Lower lobe of right lung (tissue), 2 donors: Measurements from ENCODE around the gene PPP6R1. TPM values are rescaled to one million over a fixed set of nuclear protein-coding genes. Genes with fewer than 3 reads are reported as not detected.
A peak's percentile ranks its signal among the peaks of the same experiment; 100 is the strongest.

Source experiments
- ATAC-seq, 2 donors: fragments of 200-7000 bp; cut with Tn5 transposase; one replicate each; pipeline ENCODE4 v1.9.1; 2020 to 2022; ENCODE audit warnings: mild to moderate bottlenecking in 2 of 2, moderate library complexity in 2 of 2
- DNase-seq: peaks from one replicate; pipeline ENCODE4 v3.0.0-alpha.2; 2020
- H3K27ac ChIP-seq: fragments of 200-600 bp; one replicate; pipeline ENCODE4 v1.8.0; 2022
- H3K27me3 ChIP-seq: fragments of 200-600 bp; one replicate; pipeline ENCODE4 v1.8.0; 2022; ENCODE audit warnings: low read depth
- H3K36me3 ChIP-seq: fragments of 200-600 bp; one replicate; pipeline ENCODE4 v1.8.0; 2022; ENCODE audit warnings: mild to moderate bottlenecking
- H3K4me1 ChIP-seq: fragments of 200-600 bp; one replicate; pipeline ENCODE4 v1.8.0; 2022
- H3K4me3 ChIP-seq: fragments of 200-600 bp; one replicate; pipeline ENCODE4 v1.8.0; 2022; ENCODE audit warnings: mild to moderate bottlenecking
- H3K9me3 ChIP-seq: fragments of 200-600 bp; one replicate; pipeline ENCODE4 v1.8.0; 2022
- intact Hi-C: fragments of 100-400 bp; cut with DNase I; formaldehyde crosslinking; loops from one replicate; pipeline ENCODE4 v1.11.0; 2022
- total RNA-seq: library from RNA; stranded (reverse); fragmentation: NEBNext Ultra II Directional; extraction: Animal tissue kit (Norgen Biotek cat#: 25700); gene quantifications from one replicate; pipeline ENCODE4 v1.2.1, GENCODE V29; 2021
- TF ChIP-seq, protein P1 (sequence below): fragments of 200-600 bp; IDR thresholded peaks from one replicate; pipeline ENCODE4 v1.8.0; 2022; ENCODE audit warnings: antibody characterized with exemption, mild to moderate bottlenecking
- donor health status: DM: no; HTN: yes; CAD: no; lungs with severe emphysema.

Gene PPP6R1
- total RNA-seq, 1 donor from 2014 or later, result 69.1 TPM

DNA sequence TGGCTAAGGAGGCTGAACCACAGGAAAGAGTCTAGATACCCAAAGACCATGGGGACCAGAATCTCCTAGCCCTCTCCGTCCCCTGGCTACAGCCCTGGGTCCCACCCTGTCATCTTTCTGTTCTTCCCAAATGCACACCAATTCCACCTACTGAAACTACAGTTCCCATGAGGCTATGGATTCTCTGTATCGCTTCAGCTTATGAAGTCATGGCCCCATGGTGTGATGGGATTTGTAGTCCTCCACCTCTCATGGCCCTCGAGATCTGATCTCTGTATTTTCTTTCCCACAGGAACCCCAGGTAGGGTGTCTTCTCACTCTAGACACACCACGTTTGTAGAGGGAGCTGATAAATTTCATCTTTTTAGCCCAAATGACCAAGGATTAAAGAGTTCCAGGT lies 61.3 kb downstream of the PPP6R1 start:
- Histone ChIP-seq H3K27me3 (peaks cover 14% of the 10 kb centered on the region), H3K4me3 (no peak overlapping the region), H3K27ac (no peak overlapping the region), H3K4me1 (no peaks in the 10 kb centered on the region), H3K9me3 (no peaks in the 10 kb centered on the region), H3K36me3 (no peaks in the 10 kb centered on the region)
- no peak for ATAC-seq
- DNase-seq, result no peak
- TF ChIP-seq, protein P1, sequence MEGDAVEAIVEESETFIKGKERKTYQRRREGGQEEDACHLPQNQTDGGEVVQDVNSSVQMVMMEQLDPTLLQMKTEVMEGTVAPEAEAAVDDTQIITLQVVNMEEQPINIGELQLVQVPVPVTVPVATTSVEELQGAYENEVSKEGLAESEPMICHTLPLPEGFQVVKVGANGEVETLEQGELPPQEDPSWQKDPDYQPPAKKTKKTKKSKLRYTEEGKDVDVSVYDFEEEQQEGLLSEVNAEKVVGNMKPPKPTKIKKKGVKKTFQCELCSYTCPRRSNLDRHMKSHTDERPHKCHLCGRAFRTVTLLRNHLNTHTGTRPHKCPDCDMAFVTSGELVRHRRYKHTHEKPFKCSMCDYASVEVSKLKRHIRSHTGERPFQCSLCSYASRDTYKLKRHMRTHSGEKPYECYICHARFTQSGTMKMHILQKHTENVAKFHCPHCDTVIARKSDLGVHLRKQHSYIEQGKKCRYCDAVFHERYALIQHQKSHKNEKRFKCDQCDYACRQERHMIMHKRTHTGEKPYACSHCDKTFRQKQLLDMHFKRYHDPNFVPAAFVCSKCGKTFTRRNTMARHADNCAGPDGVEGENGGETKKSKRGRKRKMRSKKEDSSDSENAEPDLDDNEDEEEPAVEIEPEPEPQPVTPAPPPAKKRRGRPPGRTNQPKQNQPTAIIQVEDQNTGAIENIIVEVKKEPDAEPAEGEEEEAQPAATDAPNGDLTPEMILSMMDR, result no peak
- intact Hi-C loops, result no loop called here

DNA sequence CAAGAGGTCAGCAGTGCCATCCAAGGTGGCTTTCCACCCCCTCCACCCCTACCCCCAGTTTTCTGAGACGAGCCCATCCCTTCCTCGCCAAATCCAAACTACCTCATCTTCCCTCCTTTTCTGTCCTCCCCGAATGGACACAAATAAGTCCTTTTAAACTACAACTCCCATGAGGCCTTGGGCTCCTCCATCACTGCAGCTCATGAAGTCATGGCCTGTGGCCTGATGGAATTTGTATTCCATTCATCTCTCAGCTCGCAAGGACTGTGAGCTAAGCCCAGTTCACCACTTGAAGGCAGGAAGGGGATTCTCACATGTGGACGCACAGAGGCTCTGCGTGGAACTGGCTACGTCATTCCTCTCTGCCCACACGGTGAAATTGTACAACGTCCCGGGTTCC lies 62.0 kb downstream of the PPP6R1 start:
- DNase-seq, result no peak
- H3K4me3 ChIP-seq, result no peak overlapping the region
- H3K4me1 ChIP-seq, result no peaks in the 10 kb centered on the region
- H3K36me3 ChIP-seq, result no peaks in the 10 kb centered on the region
- peaks cover 14% of the 10 kb centered on the region for H3K27me3 ChIP-seq
- TF ChIP-seq, protein P1, result no peak
- H3K27ac ChIP-seq, result no peak overlapping the region
- H3K9me3 ChIP-seq, result no peaks in the 10 kb centered on the region
- intact Hi-C loops, result no loop called here
- ATAC-seq, result no peak

DNA sequence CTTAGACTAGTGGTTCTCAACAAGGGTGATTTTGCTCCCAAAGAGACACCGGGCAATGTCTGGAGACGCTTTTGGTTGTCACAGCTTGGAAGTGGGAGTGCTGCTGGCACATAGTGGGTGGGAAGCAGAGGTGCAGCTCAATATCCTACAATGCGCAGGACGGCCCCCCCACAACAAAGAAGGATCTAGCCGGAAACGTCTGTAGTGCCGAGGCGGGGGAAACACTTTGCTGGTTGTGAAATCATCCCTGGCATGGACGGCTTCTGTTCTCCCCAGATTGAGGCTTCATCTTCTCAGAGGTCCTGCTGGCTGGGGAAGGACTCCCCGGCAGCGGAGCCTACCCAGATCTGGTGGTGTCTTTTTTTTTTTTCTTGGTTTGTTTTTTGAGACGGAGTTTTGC lies 65.3 kb downstream of the PPP6R1 start:
- TF ChIP-seq, protein P1, result no peak
- ATAC-seq (no peak), DNase-seq (no peak)
- no peak overlapping the region for H3K27ac ChIP-seq
- no peaks in the 10 kb centered on the region for H3K36me3 ChIP-seq
- intact Hi-C loops, result no loop called here
- H3K4me3 ChIP-seq, result no peak overlapping the region
- peaks cover 15% of the 10 kb centered on the region for H3K27me3 ChIP-seq
- no peaks in the 10 kb centered on the region for H3K9me3 ChIP-seq
- H3K4me1 ChIP-seq, result no peaks in the 10 kb centered on the region

DNA sequence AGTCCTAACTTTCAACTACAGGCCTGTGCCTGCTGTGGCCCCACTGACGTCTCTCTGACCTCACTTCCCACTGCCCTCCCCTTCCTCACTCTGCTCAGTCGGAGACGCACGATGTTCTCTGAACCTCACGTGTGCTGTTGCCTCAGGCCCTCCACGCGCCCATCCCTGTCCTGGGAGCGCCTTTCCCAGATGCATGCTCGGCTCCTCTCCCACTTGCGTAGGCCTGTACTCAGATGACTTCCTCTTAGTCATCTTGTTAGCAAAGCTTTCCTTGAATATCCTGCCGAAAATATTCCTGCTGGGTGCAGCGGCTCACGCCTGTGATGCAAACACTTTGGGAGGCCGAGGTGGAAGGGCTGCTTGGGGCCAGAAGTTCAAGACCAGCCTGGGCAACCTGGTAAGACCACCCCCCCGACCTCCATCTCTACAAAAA lies 69.4 kb downstream of the PPP6R1 start:
- H3K27me3 ChIP-seq, result peaks cover 13% of the 10 kb centered on the region
- no peaks in the 10 kb centered on the region for H3K9me3 ChIP-seq
- H3K4me1 ChIP-seq, result no peaks in the 10 kb centered on the region
- TF ChIP-seq, protein P1, result no peak
- DNase-seq (peak; percentile 65), ATAC-seq (peak; percentile 54 to 73)
- H3K4me3 ChIP-seq, result no peak overlapping the region
- intact Hi-C loops, result no loop called here
- no peak overlapping the region for H3K27ac ChIP-seq
- H3K36me3 ChIP-seq, result no peaks in the 10 kb centered on the region

DNA sequence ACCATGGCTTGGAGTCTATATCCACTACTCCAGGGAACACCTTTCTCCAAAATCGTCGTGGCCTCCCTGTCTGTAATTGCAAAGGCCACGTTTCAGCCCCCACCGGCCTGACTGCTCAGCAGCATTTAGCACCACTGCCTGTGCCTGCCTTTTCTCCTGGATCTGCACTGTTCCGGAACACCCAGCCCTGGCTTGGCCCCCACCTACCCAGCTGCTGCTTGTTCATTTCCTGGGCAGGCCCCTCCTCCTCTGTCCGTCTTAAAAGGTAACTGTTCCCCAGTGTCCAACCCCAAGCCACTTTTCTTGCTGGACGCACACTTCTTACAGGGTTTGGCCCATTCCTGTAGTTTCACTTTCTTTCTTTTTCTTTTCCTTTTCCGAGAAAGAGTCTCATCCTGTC lies 70.2 kb downstream of the PPP6R1 start:
- H3K9me3 ChIP-seq, result no peaks in the 10 kb centered on the region
- no peaks in the 10 kb centered on the region for H3K36me3 ChIP-seq
- no peaks in the 10 kb centered on the region for H3K4me1 ChIP-seq
- H3K27ac ChIP-seq, result no peak overlapping the region
- no peak for DNase-seq
- H3K27me3 ChIP-seq, result peaks cover 18% of the 10 kb centered on the region
- intact Hi-C loops, result no loop called here
- ATAC-seq, result peak in 1 of 2 donors; percentile 41
- no peak overlapping the region for H3K4me3 ChIP-seq
- TF ChIP-seq, protein P1, result no peak

DNA sequence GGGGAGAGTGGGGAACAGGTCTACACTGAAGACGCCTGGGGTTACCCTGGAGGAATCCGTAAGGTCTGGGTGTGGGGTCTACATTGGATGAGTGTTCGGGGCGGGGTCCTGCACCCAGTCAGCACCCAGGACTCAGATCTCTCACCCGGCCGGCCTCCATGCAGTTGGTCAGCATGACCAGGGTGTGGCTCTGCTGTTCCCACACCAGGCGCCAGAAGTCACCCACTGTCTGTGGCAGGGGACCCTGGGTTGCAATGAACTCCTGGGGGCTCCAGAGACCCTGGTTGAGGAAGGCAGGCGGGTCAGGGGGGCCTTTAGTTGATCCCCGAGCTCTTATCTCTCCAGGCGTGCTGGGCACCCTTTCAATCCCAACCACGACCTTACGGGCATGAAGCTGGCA lies 72.7 kb downstream of the PPP6R1 start:
- no peak for DNase-seq
- intact Hi-C loops, result no loop called here
- Histone ChIP-seq H3K36me3 (no peaks in the 10 kb centered on the region), H3K27me3 (peaks cover 34% of the 10 kb centered on the region), H3K9me3 (no peaks in the 10 kb centered on the region), H3K4me3 (no peak overlapping the region), H3K4me1 (no peaks in the 10 kb centered on the region), H3K27ac (no peak overlapping the region)
- ATAC-seq, result no peak
- TF ChIP-seq, protein P1, result no peak
